Measurements from ENCODE around the gene MYOD1.

MYOD1 gene

GRCh38 chr11:17744151-17744940 is 25.0 kb downstream of the MYOD1 start:
- H3K4me3 ChIP-seq (ENCODE audit: low read length) = no peak overlapping the region
- DNase-seq (ENCODE audit: low read depth) = no peak
- no peak for TF ChIP-seq CTCF (conservative IDR thresholded peaks at IDR 0.05; ENCODE audit: low read length)

- DNase-seq (ENCODE audit: low read depth) = no peak
- TF ChIP-seq CTCF (conservative IDR thresholded peaks at IDR 0.05; ENCODE audit: low read length) = no peak
- H3K4me3 ChIP-seq (ENCODE audit: low read length) = no peak overlapping the region
Measured at GRCh38 chr11:17745023-17745772, 25.8 kb downstream of the MYOD1 start.

- no peak overlapping the region for H3K4me3 ChIP-seq (ENCODE audit: low read length)
- TF ChIP-seq CTCF (conservative IDR thresholded peaks at IDR 0.05; ENCODE audit: low read length) = no peak
- no peak for DNase-seq (ENCODE audit: low read depth)
Measured at GRCh38 chr11:17746096-17746495, 26.7 kb downstream of the MYOD1 start.

- no peak for DNase-seq (ENCODE audit: low read depth)
- no peak for TF ChIP-seq CTCF (conservative IDR thresholded peaks at IDR 0.05; ENCODE audit: low read length)
Measured at GRCh38 chr11:17747131-17747955, 28.0 kb downstream of the MYOD1 start.

GRCh38 chr11:17748044-17748443 is 28.7 kb downstream of the MYOD1 start:
- H3K4me3 ChIP-seq (ENCODE audit: low read length) = no peak overlapping the region
- no peak for TF ChIP-seq CTCF (conservative IDR thresholded peaks at IDR 0.05; ENCODE audit: low read length)
- no peak for DNase-seq (ENCODE audit: low read depth)

More at GRCh38 chr11:17747131-17747955, 28.0 kb downstream of the MYOD1 start:
- H3K4me3 ChIP-seq (ENCODE audit: low read length) = no peak overlapping the region

- H3K4me3 ChIP-seq (ENCODE audit: low read length) = no peak overlapping the region
- no peak for DNase-seq (ENCODE audit: low read depth)
- no peak for TF ChIP-seq CTCF (conservative IDR thresholded peaks at IDR 0.05; ENCODE audit: low read length)
Measured at GRCh38 chr11:17748761-17749721, 29.7 kb downstream of the MYOD1 start.
